Measurements from ENCODE around the gene KIF2A.
"Not testable (repeated sequence)": the region's sequence is repeated elsewhere in the genome, so short reads cannot be mapped to it uniquely, and the experiment has no call there.

Gene KIF2A

DNA sequence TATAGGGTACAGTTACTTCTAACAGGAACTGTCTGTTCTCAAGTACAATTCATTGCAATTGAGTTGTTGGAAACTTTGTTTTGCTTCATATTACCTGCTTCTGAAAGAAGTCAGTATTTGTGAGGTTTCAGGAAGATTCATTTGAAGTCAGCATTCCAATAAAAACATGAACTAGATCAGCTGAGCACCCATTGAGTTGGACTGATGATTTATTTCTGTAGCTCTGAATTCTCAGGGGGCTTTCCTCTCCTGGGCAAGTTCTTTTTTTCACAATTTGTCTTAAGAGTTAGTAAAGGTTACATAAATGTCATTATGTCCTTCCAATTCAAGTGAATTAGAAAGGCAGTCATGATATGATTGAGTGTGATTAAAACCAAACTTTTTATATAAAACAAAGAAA, 16.2 kb upstream of the KIF2A start:
- in situ Hi-C loops (cut with MboI; ENCODE audit: low sequenced_read_pairs), result no loop called here

DNA sequence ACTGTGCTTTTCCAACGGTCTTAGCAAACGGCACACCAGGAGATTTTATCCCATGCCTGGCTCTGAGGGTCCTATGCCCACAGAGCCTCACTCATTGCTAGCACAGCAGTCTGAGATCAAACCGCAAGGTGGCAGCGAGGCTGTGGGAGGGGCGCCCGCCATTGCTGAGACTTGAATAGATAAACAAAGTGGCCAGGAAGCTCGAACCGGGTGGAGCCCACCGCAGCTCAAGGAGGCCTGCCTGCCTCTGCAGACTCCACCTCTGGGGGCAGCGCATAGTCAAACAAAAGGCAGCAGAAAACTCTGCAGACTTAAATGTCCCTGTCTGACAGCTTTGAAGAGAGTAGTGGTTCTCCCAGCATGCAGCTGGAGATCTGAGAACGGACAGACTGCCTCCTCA, 14.2 kb upstream of the KIF2A start:
- in situ Hi-C loops (cut with MboI; ENCODE audit: low sequenced_read_pairs), result not testable (repeated sequence)

DNA sequence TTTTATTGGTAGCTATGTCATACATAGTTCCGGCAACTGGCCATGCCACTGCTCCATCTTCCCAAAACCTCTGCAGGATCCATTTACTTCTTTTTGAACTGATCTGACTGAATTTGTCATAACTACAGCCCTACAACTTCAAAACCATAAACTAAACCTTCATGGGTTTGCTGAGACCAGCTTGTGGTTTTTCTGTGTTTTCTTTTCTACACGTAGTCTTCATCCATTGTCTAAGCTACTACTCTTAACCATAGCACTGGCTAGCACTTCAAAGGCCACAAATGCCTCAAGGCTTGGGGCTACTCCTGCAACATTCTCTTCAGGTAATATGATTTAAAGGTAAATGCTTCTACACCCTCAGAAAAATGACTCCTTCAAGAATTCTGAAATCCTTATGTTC, 9.0 kb upstream of the KIF2A start:
- in situ Hi-C loops (cut with MboI; ENCODE audit: low sequenced_read_pairs), result no loop called here

DNA sequence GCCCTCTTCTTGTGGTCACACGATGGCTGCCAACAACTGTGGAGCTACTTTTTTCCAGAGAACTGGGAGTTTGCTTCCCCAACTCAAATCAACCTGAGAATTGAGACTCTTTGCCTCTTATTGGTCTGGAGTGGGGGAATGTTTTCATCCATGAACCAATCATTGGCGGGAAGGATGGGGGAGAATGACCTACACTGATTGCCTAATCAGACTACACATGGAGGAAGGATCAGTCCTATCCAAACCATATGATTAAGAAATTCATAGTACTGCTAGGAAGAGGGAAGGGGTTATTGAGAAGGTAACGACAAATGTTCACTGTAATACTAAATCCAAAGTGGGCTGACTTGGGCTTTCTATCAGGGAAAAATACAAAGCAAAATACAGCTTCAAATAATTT, 7.9 kb upstream of the KIF2A start:
- in situ Hi-C loops (cut with MboI; ENCODE audit: low sequenced_read_pairs), result no loop called here

DNA sequence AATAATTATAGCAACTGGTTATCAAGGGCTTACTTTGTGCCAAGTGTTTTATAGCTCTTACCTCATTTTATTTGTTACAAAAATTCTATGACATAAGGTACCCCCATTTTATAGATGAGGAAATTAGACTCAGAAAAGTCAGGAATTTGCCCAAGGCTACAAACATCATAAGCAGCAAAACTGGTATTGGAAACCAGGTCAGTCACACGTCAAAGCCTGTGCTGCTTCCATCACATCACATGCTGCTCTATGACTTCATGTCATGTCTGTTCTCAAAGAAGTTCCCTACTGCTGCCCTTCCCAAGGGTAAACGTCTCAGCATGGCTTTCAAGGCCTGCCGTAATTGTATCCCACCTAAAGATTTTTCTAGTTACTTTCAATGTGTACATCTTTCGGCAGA, 6.9 kb upstream of the KIF2A start:
- in situ Hi-C loops (cut with MboI; ENCODE audit: low sequenced_read_pairs), result no loop called here

DNA sequence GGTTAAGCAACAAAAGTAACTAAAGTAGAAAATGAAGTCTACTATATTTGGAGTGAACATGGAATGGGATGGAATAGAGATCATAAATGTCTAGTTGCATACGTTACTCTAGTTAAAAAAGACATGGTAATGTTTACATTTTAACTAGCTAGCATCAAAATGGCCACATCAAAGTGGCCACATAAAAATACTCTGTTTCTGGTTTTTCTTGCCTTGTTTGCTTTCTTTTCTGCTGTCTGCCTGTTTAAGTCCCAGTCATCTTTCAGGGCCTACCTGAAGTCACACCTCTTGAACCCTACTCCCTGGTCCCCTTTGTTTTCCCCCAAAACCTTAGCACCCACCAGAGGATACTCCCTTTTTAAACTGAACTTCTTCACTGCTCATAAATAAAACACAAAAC, 6.4 kb upstream of the KIF2A start:
- in situ Hi-C loops (cut with MboI; ENCODE audit: low sequenced_read_pairs), result no loop called here

DNA sequence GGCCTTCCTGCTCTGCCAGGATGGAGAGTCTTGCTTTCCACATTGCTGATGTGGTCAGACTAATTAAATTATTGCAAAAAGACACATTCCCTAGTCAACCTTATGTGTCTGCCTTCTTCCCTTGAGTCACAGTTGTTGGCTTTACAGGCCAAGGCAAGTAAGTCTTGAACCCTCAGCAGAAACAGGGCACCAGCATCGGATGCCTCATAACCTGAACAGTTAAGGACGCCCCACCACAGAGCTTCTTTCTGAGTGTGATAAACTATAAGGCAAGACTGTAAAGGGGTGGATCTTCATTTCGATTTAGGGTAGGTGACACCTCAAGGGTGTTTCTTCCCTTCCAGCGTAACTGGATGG, 670 bp upstream of the KIF2A start:
- in situ Hi-C loops (cut with MboI; ENCODE audit: low sequenced_read_pairs), result no loop called here

DNA sequence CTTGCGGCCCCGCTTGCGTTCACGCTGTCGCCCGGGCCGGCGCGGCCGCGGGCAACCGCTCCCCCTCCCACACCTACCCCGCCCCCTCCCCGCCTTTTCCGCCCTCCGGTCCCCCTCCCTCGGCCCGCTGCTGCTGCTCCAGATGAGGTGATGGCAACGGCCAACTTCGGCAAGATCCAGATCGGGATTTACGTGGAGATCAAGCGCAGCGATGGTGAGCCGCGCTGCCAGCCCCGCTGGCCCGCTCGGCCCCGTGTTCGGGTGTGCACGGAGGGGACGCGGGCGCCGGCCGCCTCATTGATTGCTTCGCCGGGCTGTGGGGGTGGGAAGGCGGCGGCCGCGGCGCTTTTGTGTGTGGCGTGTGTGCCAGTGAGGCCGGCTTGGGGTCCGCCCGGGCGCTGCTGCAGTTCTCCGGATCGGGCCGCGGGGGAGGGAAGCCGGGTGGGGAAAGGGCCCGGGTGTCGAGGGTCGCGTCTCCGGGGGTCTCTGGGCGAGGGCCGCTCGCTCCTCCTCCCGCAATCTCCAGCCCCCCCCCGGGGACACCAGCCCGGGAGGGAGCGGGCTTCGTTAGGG, 403 bp downstream of the KIF2A start:
- in situ Hi-C loops (cut with MboI; ENCODE audit: low sequenced_read_pairs), result no loop called here

DNA sequence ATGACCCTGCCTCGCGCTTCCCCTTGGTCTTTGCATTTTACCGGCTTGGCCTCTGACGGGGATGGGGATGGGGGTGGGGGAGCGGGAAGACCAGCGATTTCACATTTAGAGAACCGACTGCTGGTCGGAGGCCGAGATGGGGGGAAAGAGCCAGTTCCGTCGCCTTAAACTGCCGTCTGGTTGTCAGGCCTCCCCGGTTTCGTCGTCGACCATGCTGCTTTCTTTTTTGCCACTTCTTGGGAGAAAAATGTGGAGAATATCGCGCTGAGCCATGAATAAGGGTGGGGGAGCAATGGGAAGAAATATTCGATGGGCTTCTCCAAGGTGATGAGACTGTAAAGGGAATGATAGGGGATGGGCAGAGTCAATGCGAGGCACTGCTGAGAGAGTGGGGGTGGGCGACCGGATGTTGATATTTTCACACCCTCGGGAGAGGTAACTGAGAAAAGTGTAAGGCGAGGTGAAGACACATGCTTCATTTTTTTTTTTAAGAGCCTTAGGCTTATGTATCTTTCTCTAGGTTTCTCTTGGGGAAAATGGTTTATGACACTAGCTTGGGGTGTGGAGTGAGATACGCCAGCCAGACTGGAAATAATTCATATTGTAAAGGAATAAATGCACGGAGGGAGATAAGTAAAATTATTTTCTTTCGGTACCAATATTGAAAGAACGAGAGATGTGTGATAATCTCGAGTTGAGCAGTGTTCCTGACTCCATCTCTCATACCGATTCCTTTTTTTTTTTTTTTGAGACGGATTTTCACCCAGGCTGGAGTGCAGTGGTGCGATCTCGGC, 1.1 kb downstream of the KIF2A start:
- in situ Hi-C loops (cut with MboI; ENCODE audit: low sequenced_read_pairs), result no loop called here

DNA sequence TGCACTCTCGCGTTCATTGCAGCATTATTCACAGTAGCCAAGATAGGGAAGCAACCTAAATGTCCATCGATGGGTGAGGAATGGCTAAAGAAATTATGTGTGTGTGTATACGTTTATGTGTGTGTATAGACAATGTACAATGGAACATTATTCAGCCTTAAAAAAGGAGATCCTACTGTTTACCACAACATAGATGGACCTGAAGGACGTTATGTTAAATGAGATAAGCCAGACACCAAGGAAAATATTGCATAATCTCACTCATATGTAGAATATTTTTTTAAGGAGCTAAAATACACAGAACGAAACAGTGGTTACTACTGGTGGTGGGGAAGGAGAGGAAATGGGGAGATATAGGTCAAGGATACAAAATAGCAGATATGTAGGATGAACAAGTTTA, 2.4 kb downstream of the KIF2A start:
- in situ Hi-C loops (cut with MboI; ENCODE audit: low sequenced_read_pairs), result no loop called here

DNA sequence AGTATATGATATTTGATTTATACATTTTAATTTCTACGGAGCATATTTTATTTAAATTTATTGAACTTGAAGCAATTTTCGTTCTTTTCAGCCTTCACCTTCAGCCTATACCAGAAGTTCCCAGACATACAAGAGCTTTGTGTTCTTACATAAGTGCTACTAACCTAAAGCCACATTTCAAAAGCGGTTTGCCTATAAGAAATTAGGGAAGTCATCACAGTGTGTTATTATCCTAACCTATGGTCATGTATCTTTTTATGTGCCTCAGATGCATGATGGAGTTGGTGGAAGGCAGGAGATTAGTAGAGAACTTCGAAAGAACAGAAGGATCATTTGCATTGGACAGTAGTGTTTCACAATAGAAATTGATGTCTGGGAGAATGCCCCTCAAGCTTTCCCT, 3.1 kb downstream of the KIF2A start:
- in situ Hi-C loops (cut with MboI; ENCODE audit: low sequenced_read_pairs), result no loop called here

DNA sequence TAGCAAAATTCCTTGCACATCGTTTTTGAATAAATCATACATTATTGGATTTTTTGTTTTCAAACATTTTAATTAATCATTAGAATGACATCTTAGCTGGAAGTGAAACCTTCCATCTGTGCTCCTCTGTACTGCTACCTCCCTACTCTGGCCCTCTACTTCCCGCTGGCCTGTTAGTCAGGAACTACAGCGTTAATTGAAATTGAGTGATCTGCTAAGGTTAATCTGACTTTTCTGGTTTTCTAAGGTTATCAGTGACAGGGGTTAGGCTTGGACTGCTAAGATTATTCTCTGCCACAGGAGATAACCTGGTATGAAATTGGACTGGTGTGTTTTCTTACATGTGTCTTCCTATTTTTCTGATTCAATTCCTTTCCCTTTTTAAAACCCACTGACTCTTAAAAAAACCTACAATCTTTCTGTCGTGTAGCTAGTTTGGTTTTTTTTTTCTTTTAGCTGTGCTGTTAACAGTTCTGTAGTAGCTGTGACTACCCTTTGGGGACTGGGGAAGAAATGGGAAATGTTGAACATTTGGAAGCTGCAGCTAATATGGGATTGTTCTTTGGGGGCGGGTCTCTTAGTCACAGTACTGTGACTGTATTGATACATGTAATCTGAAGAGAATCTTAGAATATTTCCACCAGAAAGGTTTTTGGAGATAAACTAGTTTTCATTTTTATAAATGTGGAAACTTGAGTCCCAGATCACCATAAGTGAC, 4.6 kb downstream of the KIF2A start:
- in situ Hi-C loops (cut with MboI; ENCODE audit: low sequenced_read_pairs), result no loop called here

DNA sequence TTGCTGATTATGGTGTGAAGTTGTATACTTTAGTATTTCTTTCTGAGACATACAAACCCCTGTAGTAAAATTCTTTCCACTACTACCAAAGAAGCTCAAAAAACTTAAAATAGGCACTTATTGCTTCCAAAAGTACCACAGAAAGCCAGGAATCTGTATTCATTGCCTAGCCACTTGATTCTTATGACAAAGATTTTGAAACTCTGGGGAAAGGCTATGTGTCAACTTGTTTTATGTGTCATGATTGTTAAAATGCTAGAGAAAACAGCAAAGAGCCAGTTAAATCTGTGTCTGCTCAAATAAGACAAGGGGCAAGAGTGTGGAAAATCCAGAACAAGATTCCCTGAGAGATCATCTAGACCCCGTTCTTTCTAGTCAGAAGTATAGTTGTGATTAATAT, 6.0 kb downstream of the KIF2A start:
- in situ Hi-C loops (cut with MboI; ENCODE audit: low sequenced_read_pairs), result no loop called here

DNA sequence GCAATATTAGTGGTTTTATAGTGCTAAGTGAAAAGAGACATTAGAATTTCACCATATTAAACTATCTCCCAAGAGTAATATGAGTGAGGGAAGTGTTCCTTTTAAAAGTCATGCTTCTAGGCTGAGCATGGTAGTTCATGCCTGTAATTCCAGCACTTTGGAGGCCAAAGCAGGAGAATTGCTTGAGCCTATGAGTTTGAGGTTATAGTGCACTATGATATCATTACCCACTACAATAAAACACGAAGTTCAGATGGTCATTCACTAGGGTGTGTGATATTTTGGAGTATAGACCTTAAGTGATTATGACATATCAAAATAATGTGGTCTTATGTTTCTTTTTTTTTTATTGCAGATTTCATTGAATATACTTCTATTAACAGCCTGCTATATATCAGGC, 6.7 kb downstream of the KIF2A start:
- in situ Hi-C loops (cut with MboI; ENCODE audit: low sequenced_read_pairs), result no loop called here

DNA sequence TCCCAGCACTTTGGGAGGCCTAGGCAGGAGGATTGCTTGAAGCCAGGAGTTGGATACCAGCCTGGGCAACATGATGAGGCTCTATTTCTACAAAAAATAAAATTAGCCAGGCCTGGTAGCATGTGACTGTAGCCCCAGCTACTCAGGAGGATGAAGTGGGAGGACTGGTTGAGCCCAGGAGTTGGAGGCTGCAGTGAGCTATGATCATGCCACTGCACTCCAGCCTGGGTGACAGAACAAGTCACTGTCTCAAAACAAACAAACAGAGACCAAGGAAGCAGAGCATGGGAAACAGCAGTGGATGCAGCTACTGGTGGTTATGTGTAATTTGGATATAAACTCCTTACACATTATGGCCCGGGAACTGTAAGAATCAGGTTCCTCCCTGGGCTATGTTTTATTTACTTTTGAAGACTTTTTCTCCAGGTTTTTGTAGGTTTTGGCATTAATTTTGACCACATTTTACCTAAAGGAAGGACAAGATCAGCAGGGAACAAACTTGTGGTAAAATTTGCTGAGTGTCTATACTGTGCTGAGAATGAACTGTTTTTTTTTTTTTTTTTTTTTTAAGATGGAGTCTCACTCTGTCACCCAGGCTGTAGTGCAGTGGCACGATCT, 8.3 kb downstream of the KIF2A start:
- in situ Hi-C loops (cut with MboI; ENCODE audit: low sequenced_read_pairs), result no loop called here

DNA sequence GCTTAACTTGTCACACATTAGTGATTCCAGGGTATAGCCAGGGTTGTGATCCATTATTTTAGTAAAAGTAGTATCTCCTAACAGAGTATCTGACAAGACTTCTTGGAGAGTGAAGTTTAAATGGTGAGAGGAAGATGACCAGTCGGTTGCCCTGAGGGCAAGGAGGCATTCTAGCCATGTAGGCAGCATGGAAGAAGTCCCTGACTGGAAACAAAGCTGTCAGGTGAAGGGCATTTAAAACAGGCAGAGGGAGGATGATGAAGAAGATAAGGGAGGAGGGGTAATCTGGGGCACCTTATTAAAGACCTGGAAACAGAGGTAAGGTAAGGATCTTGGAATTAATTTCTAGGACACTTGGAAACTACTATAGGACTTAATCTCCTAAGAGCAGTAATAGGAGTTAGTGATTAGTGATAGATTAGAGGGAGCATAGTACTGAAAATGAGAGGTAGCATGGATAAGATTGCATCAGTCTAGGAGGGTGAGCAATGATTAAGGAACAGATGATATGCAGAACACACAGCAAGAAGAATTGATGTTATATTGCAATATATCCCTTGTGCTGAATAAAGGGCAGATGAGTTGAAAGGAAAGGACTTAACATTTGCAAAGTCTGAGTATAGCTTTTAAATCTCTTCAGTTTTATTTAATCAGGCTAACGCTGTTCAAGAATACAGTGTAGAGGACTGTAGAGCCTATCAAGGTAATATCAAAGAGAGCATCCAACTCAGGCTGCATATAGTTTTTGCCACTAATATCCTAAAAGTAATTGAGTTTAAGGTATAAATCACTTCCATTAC, 9.6 kb downstream of the KIF2A start:
- in situ Hi-C loops (cut with MboI; ENCODE audit: low sequenced_read_pairs), result no loop called here

DNA sequence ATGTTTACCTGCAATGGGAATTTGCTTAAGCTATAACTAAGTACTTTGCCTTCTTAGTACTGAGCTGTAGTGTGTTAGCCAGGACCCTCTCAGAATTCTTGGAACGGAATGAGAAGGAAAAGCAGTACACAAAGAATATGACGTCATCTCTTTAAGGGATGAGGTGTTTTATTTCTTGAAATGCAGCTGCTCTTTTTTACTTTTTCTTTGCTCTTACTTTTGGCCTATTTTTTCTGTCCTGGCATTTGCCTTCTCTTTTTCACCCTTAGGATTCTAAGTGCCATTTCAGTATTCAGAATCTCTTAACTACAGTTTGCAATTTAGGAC, 10.1 kb downstream of the KIF2A start:
- in situ Hi-C loops (cut with MboI; ENCODE audit: low sequenced_read_pairs), result no loop called here

DNA sequence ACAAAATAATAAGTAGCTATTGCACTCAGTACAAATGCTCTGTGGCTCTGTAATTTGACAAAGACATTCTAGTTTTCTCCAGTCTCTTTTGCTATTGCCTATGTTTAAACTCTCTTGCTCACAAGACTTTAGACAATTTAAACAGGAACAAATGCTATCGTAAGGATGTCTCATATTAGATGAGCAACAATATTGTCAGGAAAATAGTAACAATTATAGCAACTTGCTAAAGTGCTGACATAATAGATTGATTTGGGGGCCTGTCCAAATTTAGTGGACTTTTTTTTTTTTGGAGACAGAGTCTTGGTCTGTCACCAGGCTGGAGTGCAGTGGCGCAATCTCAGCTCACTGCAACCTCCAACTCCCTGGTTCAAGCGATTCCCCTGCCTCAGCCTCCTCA, 11.8 kb downstream of the KIF2A start:
- in situ Hi-C loops (cut with MboI; ENCODE audit: low sequenced_read_pairs), result no loop called here

DNA sequence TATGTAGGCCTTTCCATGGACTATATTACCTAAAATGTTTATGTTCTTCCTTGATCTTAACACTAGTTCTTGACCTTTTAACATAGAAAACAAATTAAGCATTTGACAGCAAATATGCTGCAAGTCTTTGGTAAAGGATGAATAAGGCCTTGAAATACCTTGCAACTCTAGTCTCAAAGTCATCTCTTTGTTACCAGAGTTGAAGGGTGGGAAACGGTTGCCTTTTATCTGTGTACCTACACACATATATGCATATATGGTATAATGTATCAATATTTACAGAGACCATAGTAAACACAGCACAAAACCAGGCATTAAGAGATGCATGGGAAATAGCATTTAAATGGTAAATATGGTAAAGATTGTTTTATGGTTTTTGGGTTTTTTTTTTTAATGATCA, 16.5 kb downstream of the KIF2A start:
- in situ Hi-C loops (cut with MboI; ENCODE audit: low sequenced_read_pairs), result no loop called here

DNA sequence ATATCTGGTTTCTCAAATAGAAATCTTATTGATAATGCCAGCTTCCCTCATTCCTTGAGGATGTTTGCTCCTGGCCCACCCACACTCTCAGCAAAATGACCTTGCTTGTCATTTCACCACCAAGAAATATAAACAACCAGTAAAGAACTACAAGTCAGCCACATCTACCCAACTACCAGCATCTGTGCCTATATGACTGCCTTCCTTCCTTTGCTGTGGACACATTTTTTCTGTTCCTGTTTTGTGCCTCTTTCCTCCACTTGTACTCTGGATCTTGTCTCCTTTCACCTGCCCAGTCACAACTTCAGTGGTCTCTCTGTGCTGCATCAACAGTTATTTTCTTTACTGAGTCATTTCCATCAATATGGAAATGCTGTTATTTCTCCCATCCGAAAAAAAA, 20.3 kb downstream of the KIF2A start:
- in situ Hi-C loops (cut with MboI; ENCODE audit: low sequenced_read_pairs), result no loop called here

DNA sequence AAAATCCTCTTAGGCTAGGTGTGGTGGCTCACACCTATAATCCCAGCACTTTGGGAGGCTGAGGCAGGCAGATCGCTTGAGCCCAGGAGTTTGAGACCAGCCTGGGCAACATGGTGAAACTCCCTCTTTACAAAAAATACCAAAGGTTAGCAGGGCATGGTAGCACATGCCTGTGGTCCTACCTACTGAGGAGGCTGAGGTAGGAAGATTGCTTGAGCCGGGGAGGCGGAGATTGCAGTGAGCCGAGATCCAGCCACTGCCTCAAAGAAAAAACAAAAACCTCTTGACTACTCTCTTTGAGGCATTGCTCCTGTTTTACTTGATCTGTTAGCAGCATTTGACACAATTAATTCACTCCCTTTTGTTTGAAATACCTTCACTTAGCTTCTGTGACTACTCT, 20.7 kb downstream of the KIF2A start:
- in situ Hi-C loops (cut with MboI; ENCODE audit: low sequenced_read_pairs), result no loop called here
